Activated CD8-positive, alpha-beta memory T cell treated with anti-CD3 and anti-CD28 coated beads, Interleukin-2, amount 50 U/mL, for 24 hours (primary cell): Measurements from ENCODE around the gene MMP11.

ENCODE experiments used
- DNase-seq: peaks from one replicate; pipeline ENCODE4 v3.0.0-alpha.2; 2020; ENCODE audit errors: extremely low read depth

MMP11 gene

GRCh38 chr22:23781065-23781464, 8.4 kb downstream of the MMP11 start:
- no peak for DNase-seq

- no peak for DNase-seq
Observed at GRCh38 chr22:23781511-23782183, 9.0 kb downstream of the MMP11 start.

GRCh38 chr22:23782252-23782651, 9.6 kb downstream of the MMP11 start:
- DNase-seq = no peak

- no peak for DNase-seq
Observed at GRCh38 chr22:23782703-23783102, 10.1 kb downstream of the MMP11 start.

GRCh38 chr22:23783265-23784150, 10.9 kb downstream of the MMP11 start:
- no peak for DNase-seq

GRCh38 chr22:23784215-23784732, 11.6 kb downstream of the MMP11 start:
- DNase-seq = no peak

- DNase-seq = no peak
Observed at GRCh38 chr22:23786261-23786710, 13.6 kb downstream of the MMP11 start.

- DNase-seq = peak; percentile 68
Observed at GRCh38 chr22:23786752-23787599, 14.3 kb downstream of the MMP11 start, which contains the start of gene SMARCB1. Gene SMARCB1, plus strand, starts transcription at chr22:23786966. Its CDS starts 204 bp downstream, at chr22:23787170.

GRCh38 chr22:23787600-23787896, 14.9 kb downstream of the MMP11 start:
- no peak for DNase-seq

GRCh38 chr22:23787910-23788309, 15.3 kb downstream of the MMP11 start:
- DNase-seq = no peak

- no peak for DNase-seq
Observed at GRCh38 chr22:23789121-23789520, 16.5 kb downstream of the MMP11 start.

GRCh38 chr22:23789638-23790037, 17.0 kb downstream of the MMP11 start:
- no peak for DNase-seq

- DNase-seq = no peak
Observed at GRCh38 chr22:23790819-23791737, 18.4 kb downstream of the MMP11 start.

- no peak for DNase-seq
Observed at GRCh38 chr22:23791738-23792645, 19.3 kb downstream of the MMP11 start.

GRCh38 chr22:23793326-23793725, 20.7 kb downstream of the MMP11 start:
- DNase-seq = no peak

GRCh38 chr22:23796461-23796860, 23.8 kb downstream of the MMP11 start:
- no peak for DNase-seq

GRCh38 chr22:23800297-23801237, 27.9 kb downstream of the MMP11 start:
- DNase-seq = no peak

GRCh38 chr22:23801238-23801821, 28.7 kb downstream of the MMP11 start:
- DNase-seq = no peak
